ENCODE measurements around the gene GABRR3.
A peak's percentile ranks its signal among the peaks of the same experiment; 100 is the strongest.

The GABRR3 gene

DNA sequence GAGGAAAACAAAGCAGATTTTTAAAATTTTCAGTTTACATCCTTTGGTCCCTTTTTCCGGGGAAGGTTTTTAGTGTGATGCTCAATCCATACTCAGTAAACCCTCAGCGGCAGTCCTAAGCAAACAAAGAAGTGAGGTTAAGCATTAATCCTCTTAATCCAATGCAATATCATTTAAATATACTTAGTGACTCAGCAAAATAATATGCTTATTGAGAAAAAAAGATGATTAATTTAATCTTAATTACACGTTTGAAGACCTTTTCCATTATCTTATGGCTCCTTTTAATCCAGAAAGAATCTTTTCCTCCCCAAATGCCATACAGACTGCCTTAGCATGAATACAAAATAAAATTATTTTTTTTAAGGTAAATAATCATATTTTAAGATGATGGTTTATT lies at the start of gene GABRR3:
Gene GABRR3 (minus strand): TSS at position 108 of the 400 bp plus-strand sequence. CDS start 328 bp downstream, outside the sequence.
- DNase-seq = no peak

DNA sequence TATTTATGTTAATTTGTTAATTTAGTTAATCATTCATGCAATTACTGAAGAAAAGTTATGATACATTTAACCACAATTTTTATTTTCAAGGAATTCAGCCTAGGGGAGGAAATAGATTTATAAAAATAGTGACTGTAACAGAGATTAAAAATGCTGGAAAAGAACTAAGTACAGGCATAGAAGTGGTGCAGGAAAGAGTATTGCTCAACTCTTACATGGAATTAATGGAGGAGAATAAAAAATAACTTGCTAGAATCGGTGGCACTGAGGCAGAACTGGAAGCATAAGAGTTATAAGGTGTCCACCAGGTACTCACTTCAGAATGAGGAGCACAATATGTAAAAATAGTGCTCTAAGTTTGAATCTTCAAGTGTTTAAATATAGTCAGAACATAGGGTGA lies 38.4 kb upstream of the GABRR3 start:
- no peak for DNase-seq

DNA sequence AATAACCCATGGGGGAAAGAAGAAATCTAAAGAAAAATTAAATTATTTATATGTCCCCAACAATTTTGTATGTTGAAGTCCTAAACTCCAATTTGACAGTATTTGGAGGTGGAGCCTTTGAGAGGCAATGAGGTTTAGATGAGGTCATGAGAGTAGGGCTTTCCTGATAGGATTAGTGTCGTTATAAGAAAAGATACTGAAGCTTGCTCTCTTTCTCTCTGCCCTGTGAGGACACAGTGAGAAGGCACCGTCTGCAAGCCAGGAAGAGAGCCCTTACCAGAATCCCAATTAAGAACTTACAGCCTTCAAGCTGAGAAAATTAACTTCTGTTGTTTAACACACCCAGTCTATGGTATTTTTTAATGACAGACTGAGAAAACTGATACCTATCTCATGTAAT lies 35.7 kb upstream of the GABRR3 start:
- no peak for DNase-seq

DNA sequence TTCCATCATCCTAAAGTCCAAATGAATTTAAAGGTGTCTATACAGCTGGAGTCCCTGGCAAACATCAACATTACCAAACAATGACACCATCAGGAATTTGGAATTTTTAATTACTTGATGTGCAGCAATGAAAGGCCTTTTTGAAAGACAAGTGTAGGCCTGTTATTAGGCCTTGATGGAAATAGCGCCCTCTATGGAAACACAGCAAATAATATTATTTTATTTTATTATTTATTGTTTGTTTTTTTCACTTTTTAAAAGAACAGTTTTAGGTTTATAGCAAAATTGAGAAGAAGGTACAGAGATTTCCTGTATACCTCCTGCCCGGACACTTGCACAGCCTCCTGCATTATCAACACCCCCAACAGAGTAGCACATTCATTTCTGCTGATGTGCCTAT lies 33.7 kb upstream of the GABRR3 start:
- DNase-seq = no peak

GRCh38 chr3:98058244-98058960 lies 23.3 kb upstream of the GABRR3 start:
- DNase-seq = no peak

DNA sequence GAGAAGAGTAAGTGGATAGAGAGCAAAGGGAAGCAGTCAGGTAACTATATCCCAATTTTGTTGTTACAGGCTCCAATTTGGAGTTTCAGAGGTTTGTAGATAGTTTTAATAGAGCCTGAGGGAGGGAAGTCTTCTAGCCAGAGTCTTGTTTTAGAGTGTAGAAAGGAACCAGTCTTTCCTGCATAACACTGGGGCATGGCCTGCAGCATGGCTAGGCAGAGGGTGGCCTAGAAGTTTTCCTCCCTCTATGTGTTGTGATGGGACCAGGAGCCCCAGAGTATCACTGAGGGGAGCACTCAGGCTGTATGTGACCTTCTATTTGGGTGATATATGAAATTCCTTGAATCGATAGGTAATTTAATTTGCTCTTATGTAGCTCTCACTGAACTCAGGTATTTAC lies 22.5 kb upstream of the GABRR3 start:
- no peak for DNase-seq

DNA sequence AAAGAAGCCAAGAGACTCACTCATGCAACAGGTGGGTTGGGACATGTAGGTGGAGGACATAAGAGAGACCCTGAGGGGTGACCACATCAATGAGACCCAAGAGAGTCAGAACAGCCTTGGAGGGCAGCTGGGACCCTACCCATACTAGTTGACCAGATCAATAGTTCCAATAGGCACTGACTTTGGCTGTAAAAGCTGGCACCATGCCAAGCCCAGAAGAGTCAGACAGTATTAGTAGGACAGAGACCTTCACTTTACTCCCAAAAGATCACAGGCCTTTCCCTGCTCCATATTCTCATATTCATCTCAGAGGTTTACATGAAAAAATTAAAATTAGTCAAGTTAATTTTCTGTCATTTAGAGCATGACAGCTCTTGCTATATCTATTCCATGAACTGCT lies 20.9 kb upstream of the GABRR3 start:
- no peak for DNase-seq

GRCh38 chr3:98049271-98049670 lies 14.2 kb upstream of the GABRR3 start:
- DNase-seq = no peak

GRCh38 chr3:98048586-98048985 lies 13.5 kb upstream of the GABRR3 start:
- no peak for DNase-seq

- DNase-seq = no peak
Observed at GRCh38 chr3:98041350-98041749, 6.2 kb upstream of the GABRR3 start.

GRCh38 chr3:98039322-98040024 lies 4.4 kb upstream of the GABRR3 start:
- DNase-seq = peak; percentile 78 to 89

DNA sequence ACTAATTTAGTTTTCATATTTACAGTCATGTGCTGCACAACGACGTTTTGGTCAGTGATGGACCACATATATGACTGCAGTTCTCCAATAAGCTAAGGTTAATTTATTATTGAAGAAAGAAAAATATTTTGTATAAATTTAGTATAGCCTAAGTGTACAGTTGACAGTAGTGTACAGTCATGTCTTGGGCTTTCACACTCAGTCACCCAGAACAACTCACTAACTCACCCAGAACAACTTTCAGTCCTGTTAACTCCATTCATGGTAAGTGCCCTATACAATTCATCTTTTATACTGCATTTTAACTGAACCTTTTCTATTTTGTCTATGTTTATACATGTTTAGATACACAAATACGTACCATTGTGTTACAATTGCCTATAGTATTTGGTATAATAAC lies 3.8 kb upstream of the GABRR3 start:
- no peak for DNase-seq

DNA sequence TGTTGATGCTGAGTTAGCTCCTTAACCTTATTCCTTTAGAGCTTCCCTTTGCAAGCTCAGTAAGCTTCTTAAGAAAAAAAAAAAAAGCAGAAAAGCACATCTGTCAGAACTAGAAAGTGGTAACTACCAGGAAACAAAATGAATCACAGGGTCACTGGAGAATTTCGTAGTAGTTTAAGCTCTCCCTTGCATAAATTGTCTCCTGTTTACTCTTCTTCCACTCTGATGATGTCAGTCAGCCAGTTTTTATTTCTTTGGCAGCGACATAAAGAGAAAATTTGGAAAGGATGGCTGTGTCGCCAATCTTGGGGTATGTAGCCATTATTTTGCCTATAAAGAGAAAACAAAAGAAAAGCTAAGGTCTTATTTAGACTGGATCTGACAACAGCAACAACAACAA lies 3.2 kb upstream of the GABRR3 start:
- no peak for DNase-seq

DNA sequence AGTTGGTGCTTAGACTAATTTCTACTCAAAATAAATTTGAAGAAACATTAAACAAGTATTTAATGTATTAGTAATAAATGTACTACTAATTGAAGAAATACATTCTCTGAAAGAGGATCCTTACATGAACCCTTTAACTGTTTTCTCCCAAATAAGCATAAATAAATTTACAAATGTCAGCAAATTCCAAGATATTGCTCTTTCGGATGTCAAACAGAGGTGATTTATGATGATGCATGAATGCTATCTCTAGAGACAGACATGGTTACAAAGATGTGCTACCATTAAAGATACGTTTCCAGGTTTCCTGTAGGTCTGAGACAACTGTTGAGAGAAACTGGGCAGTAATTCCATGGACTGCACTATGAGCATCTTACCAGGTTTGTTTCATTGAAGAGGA lies 629 bp downstream of the GABRR3 start:
- DNase-seq = no peak

DNA sequence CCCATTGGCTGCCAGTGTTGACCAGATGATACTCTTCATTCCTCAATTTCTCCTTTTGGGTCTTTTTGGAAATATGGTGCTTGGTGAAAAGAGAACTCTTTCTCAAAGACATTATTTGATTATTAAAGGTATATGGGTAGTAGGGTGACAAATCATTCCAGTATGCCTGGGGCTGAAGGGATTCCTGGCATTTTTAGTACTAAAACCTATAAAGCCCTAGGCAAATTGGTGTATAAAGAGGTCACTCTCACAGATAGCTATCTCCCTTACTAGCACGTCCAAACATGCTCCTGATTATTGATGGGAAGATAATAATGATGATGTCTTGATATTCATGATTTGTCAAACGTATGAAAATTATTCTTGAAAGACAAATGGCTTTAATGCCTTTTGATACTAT lies 1.1 kb downstream of the GABRR3 start:
- DNase-seq = no peak

DNA sequence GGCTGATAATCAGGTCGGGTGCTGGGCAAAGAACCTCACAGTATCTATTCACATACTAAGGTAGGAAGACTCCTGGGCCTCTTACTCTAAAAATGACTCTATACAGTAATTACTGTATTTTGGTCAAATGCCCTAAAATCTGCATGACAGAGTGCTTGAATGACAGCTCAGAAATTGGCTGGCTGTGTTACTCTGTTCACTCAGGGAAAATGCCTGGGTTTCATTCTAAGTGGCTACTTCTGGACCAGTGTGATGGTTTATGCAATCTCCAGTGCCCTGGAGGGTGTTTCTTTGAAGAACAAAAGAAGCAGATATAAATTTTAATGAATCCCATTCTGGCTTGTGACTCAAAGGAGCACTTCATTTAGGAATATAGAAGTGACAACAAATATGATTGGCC lies 2.2 kb downstream of the GABRR3 start:
- no peak for DNase-seq

DNA sequence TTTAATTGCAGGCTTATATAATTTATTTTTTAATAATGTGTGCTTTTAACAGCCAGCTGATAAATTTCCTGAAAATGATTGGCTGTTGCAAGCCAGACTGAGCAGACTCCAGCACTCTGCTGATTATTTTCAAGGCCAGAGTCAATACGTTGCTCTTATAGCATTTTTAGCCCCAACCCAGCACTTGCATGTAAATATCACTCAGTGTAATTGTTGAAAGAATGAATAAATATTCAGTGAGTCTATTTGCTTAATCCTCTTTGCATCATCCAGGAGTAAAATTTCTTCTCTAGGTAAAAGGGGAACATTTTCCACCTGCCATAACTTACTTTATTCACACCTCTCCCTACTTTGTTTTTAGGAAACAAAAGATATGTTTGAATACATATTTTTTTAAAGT lies 2.9 kb downstream of the GABRR3 start:
- DNase-seq = no peak

- peak in 1 of 2 donors; percentile 10 for DNase-seq
Observed at GRCh38 chr3:98029083-98029482, 6.0 kb downstream of the GABRR3 start.

- no peak for DNase-seq
Observed at GRCh38 chr3:98027085-98027446, 8.0 kb downstream of the GABRR3 start.

DNA sequence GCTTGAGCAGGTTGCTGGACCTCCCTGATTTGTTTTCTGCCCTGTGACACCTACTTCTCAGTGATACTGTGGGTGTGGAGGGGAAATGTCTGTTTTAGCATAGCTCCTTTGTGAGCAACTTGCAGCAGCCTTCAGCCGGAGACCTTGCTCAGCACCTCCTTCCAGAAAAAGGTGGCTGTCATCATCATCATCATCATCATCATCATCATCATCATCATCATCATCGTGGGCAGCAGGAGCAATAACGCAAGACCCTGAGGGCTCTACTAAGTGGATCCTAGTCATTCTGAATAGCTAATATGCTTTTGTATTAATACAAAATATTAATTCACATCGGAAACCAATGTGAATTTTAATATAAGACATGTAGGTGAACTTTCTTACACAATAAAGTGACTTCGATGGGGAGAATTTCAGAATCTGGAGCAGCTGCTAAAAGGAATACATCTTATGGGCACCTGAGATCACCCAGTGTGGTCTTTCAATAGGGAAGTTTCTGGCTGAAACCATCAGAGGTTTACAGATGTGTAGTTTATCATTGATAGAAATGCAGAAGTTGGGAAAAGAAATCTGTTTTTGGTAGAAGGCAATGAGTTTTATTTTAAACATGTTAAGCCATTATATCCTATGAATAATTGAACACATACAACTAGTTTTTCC lies 8.6 kb downstream of the GABRR3 start:
- DNase-seq = no peak

GRCh38 chr3:98025392-98025945 lies 9.6 kb downstream of the GABRR3 start:
- DNase-seq = no peak

DNA sequence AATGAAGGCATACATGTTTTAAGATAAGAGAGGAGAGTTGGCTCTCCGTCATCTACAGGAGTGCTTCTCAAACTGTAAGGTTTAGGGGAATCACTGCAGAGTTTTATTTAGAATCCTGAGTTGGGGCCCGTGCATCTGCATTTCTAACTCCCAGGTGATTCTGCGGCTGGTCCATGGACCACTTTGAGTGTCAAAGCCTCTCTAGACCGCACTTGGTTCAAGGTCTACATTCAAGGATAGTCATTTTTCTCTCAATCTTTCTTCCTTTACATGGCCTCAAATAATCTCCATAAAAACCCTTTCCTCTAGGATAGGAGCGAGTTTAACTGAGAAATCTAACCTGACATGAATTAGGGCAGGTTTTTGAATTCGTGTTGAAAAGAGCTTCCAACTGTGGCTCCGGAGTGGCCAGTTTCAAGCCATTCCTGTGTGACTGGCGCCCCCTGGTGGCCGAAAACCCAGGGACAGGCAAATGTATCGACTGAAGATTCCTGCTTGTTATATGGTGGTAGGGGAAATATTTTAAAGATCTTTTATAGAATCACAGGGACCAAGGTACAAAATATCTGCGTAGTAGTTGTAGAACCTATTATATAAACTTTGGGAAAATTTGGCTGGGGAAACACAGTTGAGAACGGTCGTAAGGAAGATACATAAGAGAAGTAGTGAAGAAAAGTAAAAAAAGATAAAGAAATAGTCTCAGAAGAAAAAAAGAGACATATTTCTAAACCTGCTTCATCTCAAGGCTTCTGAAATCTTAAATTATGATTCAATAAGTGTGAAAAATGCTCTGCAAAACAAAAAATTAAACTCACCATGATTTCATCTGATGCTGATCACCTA lies 11.9 kb downstream of the GABRR3 start:
- peak; percentile 82 to 84 for DNase-seq

Measured in CD4-positive, alpha-beta T cell treated with Interleukin-4 for 1 hour (primary cell).